ENCODE results near the gene CNIH3. TPM values are rescaled to one million over a fixed set of nuclear protein-coding genes. Genes with fewer than 3 reads are reported as not detected.

CNIH3 gene
- total RNA-seq, 1 donor from 2014 or later, result not detected

DNA sequence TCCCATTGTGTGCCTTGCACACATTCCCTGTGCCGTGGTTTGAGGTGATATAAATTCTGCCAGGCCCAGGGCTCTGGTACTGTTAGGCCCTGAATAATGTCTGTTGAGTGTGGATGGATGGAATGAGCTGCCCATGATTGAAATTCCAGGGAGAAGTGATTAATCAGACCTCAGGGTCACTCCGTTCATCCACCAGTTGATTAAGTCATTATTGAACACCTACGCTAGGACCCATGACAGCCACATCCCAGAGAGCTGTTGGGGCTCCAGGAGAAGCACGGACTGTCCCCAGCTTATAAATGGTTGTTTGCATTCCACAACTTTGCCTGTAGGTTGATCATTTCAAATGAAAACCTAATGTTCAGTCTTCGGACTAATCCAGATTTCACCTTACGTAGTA, 98.4 kb downstream of the CNIH3 start:
- DNase-seq (ENCODE audit: low spot score in 2 of 2), result no peak

DNA sequence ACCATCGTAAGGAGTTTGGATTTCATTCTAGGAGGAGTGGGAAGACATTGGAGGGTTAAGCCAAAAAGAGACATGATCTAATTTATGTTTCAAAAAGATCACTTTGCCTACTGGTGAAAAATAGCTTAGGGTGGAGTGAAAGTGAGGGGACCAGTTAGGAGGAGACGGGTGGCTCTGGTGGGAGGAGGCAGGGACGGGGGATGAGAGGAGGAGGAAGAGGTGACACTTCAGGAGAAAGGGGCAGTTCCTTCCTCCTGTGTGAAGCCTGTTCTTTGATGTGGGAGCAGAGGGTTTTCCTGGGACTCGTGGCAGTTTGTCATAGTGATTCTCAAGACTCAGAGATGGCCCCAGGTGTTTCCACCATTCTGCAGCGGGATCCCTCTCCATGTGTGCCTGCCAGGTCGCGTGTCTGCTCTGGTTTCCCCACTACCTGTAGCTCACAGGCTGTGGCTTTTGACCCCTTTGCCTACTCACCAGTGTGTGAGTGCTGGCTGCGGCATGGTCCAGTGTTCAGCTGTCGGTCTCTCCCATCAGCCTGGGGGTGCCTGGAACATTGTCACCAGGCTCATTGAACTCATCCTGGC, 102.4 kb downstream of the CNIH3 start:
- TF ChIP-seq, protein P1, sequence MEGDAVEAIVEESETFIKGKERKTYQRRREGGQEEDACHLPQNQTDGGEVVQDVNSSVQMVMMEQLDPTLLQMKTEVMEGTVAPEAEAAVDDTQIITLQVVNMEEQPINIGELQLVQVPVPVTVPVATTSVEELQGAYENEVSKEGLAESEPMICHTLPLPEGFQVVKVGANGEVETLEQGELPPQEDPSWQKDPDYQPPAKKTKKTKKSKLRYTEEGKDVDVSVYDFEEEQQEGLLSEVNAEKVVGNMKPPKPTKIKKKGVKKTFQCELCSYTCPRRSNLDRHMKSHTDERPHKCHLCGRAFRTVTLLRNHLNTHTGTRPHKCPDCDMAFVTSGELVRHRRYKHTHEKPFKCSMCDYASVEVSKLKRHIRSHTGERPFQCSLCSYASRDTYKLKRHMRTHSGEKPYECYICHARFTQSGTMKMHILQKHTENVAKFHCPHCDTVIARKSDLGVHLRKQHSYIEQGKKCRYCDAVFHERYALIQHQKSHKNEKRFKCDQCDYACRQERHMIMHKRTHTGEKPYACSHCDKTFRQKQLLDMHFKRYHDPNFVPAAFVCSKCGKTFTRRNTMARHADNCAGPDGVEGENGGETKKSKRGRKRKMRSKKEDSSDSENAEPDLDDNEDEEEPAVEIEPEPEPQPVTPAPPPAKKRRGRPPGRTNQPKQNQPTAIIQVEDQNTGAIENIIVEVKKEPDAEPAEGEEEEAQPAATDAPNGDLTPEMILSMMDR (IDR thresholded peaks at IDR 0.05), result no peak
- no peak for DNase-seq (ENCODE audit: low spot score in 2 of 2)
- no peaks in the 10 kb centered on the region for H3K27me3 ChIP-seq
- H3K4me1 ChIP-seq, result no peaks in the 10 kb centered on the region
- no peaks in the 10 kb centered on the region for H3K9me3 ChIP-seq
- no peaks in the 10 kb centered on the region for H3K36me3 ChIP-seq
- no peak overlapping the region for H3K27ac ChIP-seq
- H3K4me3 ChIP-seq, result no peak overlapping the region
- intact Hi-C loops (cut with DNase I), result no loop called here

More for the DNA sequence above, 98.4 kb downstream of the CNIH3 start:
- no peak overlapping the region for H3K27ac ChIP-seq
- no peaks in the 10 kb centered on the region for H3K27me3 ChIP-seq
- no peak overlapping the region for H3K4me3 ChIP-seq
- H3K36me3 ChIP-seq, result no peaks in the 10 kb centered on the region
- intact Hi-C loops (cut with DNase I), result no loop called here
- TF ChIP-seq, protein P1 (IDR thresholded peaks at IDR 0.05), result no peak
- H3K9me3 ChIP-seq, result no peaks in the 10 kb centered on the region
- no peaks in the 10 kb centered on the region for H3K4me1 ChIP-seq

DNA sequence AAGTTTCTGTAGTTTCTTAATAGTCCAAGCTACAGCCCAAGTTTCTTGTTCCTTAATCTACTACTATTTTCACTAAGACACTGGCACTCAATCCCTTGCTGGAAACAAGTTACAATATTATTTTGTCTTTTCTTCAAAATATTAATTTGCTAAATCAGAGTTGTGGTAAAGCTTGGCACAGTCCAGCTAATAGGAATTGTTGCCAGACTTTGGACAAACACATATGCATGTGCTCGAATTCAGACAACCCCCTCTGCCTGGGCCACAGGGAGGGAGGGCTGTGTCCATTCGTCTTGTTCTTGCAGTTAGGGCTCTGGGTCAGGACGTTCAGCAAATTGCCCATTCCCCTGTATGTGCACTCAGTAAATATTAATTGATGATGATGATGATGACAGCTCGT, 103.6 kb downstream of the CNIH3 start:
- no peaks in the 10 kb centered on the region for H3K27me3 ChIP-seq

DNA sequence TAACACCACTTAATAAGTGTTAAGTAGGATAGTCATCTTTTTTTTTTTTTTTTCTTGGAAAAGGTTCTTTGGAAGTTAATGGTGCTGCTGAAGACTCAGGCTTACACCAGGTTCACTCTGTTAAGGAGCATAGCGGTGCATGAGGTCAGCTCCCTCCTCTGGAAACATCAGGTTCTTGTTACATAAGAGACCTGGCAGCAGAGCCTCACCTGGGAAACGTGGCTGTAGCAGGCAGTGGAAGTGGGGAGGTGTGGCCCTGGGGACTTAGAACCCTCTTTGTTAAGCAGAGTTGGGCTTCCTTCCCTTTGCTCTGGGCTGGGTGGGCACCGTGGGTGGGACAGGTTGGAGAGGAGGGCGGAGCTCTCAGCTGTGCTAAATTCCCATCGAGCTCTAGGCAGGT, 104.1 kb downstream of the CNIH3 start:
- no peak for DNase-seq (ENCODE audit: low spot score in 2 of 2)
- H3K4me1 ChIP-seq, result no peaks in the 10 kb centered on the region
- intact Hi-C loops (cut with DNase I), result no loop called here
- no peak overlapping the region for H3K27ac ChIP-seq
- no peaks in the 10 kb centered on the region for H3K27me3 ChIP-seq
- H3K9me3 ChIP-seq, result no peaks in the 10 kb centered on the region
- no peaks in the 10 kb centered on the region for H3K36me3 ChIP-seq
- H3K4me3 ChIP-seq, result no peak overlapping the region
- TF ChIP-seq, protein P1 (IDR thresholded peaks at IDR 0.05), result no peak

More for the DNA sequence above, 103.6 kb downstream of the CNIH3 start:
- no peak for DNase-seq (ENCODE audit: low spot score in 2 of 2)
- no peaks in the 10 kb centered on the region for H3K9me3 ChIP-seq
- TF ChIP-seq, protein P1 (IDR thresholded peaks at IDR 0.05), result no peak
- H3K36me3 ChIP-seq, result no peaks in the 10 kb centered on the region
- H3K4me1 ChIP-seq, result no peaks in the 10 kb centered on the region
- no peak overlapping the region for H3K4me3 ChIP-seq
- intact Hi-C loops (cut with DNase I), result no loop called here
- no peak overlapping the region for H3K27ac ChIP-seq

DNA sequence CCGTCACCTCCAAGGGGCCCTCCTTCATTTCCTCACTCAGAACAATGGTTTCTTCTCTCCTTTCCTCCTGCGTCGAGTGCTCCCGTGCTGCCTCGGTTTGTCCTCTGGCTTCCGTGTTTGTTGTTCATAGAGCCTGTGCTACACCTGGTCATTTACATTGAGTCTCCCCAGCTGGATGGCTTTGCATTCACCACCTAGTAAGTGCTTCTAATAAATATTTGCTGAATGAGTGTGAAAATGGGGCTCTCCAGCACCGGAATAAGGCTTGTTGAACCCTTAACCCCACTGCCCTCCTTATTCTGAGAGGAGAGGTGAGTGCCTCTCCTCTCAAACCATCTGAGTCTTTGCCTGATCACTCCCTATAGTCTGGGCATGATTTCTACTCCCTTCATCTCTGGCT, 104.9 kb downstream of the CNIH3 start:
- TF ChIP-seq, protein P1 (IDR thresholded peaks at IDR 0.05), result no peak
- H3K9me3 ChIP-seq, result no peaks in the 10 kb centered on the region
- H3K4me1 ChIP-seq, result no peaks in the 10 kb centered on the region
- DNase-seq (ENCODE audit: low spot score in 2 of 2), result no peak
- intact Hi-C loops (cut with DNase I), result no loop called here
- H3K4me3 ChIP-seq, result no peak overlapping the region
- no peaks in the 10 kb centered on the region for H3K36me3 ChIP-seq
- no peak overlapping the region for H3K27ac ChIP-seq
- H3K27me3 ChIP-seq, result no peaks in the 10 kb centered on the region

DNA sequence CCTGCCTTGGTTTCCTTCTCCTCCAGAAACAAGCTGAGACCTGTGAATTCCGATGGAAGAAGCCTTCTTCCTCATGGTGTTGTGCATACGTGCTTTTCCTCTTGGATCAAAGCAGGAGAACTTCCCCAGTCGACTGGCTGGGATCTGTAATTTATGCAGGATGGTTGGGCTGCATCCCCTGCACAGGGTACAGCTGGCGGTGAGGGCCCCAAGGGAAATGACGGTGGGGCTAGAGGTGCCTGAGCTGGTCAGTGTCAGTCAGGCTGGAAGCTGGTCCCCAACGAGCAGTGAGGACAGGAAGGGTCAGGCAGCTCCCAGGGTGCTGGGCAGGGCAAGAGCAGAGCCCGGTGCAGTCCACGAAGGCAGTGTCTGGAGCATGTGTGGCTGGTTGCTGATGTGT, 106.7 kb downstream of the CNIH3 start:
- TF ChIP-seq, protein P1 (IDR thresholded peaks at IDR 0.05), result no peak
- Histone ChIP-seq H3K4me1 (no peaks in the 10 kb centered on the region), H3K27ac (no peak overlapping the region), H3K4me3 (no peak overlapping the region), H3K36me3 (no peaks in the 10 kb centered on the region), H3K27me3 (no peaks in the 10 kb centered on the region), H3K9me3 (no peaks in the 10 kb centered on the region)
- intact Hi-C loops (cut with DNase I), result no loop called here
- DNase-seq (ENCODE audit: low spot score in 2 of 2), result no peak

All from ascending aorta (tissue), 2 donors.